ENCODE measurements around the gene EPHB1. TPM values are rescaled to one million over a fixed set of nuclear protein-coding genes. Genes with fewer than 3 reads are reported as not detected.

The EPHB1 gene
- polyA plus RNA-seq, 3 donors: 0.06 to 0.55 TPM; not detected in 1

GRCh38 chr3:135246027-135246426 lies 451.0 kb downstream of the EPHB1 start:
- Histone ChIP-seq H3K27me3 (ENCODE audit: control insufficient read depth in 2 of 2, insufficient read depth in 2 of 2, low read length in 2 of 2) (no peaks in the 10 kb centered on the region), H3K36me3 (replicated peaks in 1 of 2; ENCODE audit: control insufficient read depth in 1 of 2, insufficient read depth in 2 of 2, low read length in 2 of 2) (no peaks in the 10 kb centered on the region), H2AFZ (ENCODE audit: insufficient read depth, low read depth, low read length, poor library complexity, severe bottlenecking) (no peak overlapping the region), H3K9ac (ENCODE audit: insufficient read depth, low read length, poor library complexity, severe bottlenecking) (no peak overlapping the region), H3K4me3 (replicated peaks in 1 of 3; ENCODE audit: low read depth in 2 of 3, low read length in 3 of 3) (no peak overlapping the region), H4K20me1 (ENCODE audit: insufficient read depth, low read length) (no peaks in the 10 kb centered on the region), H3K79me2 (ENCODE audit: insufficient read depth, low read length) (no peaks in the 10 kb centered on the region), H3K9me3 (replicated peaks in 1 of 2; ENCODE audit: control insufficient read depth in 1 of 2, insufficient read depth in 1 of 2, low read length in 2 of 2) (no peaks in the 10 kb centered on the region), H3K4me1 (ENCODE audit: control insufficient read depth in 1 of 2, insufficient read depth in 2 of 2, low read length in 2 of 2) (no peaks in the 10 kb centered on the region), H3K4me2 (replicated peaks; ENCODE audit: extremely low read depth, low read length, poor library complexity, severe bottlenecking) (no peak overlapping the region), H3K27ac (ENCODE audit: low read depth in 1 of 2, low read length in 2 of 2) (no peak overlapping the region)
- no peak for DNase-seq
- no peaks in the 10 kb centered on the region for H3K36me3 Mint-ChIP-seq
- H3K27ac Mint-ChIP-seq: no peak overlapping the region
- intact Hi-C loops (cut with micrococcal nuclease): no loop called here
- peaks cover 0 to 7% (median 2%) of the 10 kb centered on the region in 3 donors for H3K27me3 Mint-ChIP-seq (ENCODE audit: low read depth in 3 of 3)
- no peaks in the 10 kb centered on the region for H3K4me1 Mint-ChIP-seq
- H3K9me3 Mint-ChIP-seq: no peaks in the 10 kb centered on the region
- TF ChIP-seq, protein P1, sequence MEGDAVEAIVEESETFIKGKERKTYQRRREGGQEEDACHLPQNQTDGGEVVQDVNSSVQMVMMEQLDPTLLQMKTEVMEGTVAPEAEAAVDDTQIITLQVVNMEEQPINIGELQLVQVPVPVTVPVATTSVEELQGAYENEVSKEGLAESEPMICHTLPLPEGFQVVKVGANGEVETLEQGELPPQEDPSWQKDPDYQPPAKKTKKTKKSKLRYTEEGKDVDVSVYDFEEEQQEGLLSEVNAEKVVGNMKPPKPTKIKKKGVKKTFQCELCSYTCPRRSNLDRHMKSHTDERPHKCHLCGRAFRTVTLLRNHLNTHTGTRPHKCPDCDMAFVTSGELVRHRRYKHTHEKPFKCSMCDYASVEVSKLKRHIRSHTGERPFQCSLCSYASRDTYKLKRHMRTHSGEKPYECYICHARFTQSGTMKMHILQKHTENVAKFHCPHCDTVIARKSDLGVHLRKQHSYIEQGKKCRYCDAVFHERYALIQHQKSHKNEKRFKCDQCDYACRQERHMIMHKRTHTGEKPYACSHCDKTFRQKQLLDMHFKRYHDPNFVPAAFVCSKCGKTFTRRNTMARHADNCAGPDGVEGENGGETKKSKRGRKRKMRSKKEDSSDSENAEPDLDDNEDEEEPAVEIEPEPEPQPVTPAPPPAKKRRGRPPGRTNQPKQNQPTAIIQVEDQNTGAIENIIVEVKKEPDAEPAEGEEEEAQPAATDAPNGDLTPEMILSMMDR (IDR thresholded peaks at IDR 0.05): no peak
- no peak overlapping the region for H3K4me3 Mint-ChIP-seq
- no CpG with 5 or more reads among the region's 1 CpG for WGBS (ENCODE audit: insufficient coverage)

- Histone ChIP-seq H3K79me2 (ENCODE audit: insufficient read depth, low read length) (no peaks in the 10 kb centered on the region), H3K27me3 (ENCODE audit: control insufficient read depth in 2 of 2, insufficient read depth in 2 of 2, low read length in 2 of 2) (no peaks in the 10 kb centered on the region), H2AFZ (ENCODE audit: insufficient read depth, low read depth, low read length, poor library complexity, severe bottlenecking) (no peak overlapping the region), H4K20me1 (ENCODE audit: insufficient read depth, low read length) (no peaks in the 10 kb centered on the region), H3K36me3 (replicated peaks in 1 of 2; ENCODE audit: control insufficient read depth in 1 of 2, insufficient read depth in 2 of 2, low read length in 2 of 2) (no peaks in the 10 kb centered on the region), H3K9me3 (replicated peaks in 1 of 2; ENCODE audit: control insufficient read depth in 1 of 2, insufficient read depth in 1 of 2, low read length in 2 of 2) (no peaks in the 10 kb centered on the region), H3K9ac (ENCODE audit: insufficient read depth, low read length, poor library complexity, severe bottlenecking) (no peak overlapping the region), H3K4me1 (ENCODE audit: control insufficient read depth in 1 of 2, insufficient read depth in 2 of 2, low read length in 2 of 2) (no peaks in the 10 kb centered on the region), H3K4me3 (replicated peaks in 1 of 3; ENCODE audit: low read depth in 2 of 3, low read length in 3 of 3) (no peak overlapping the region), H3K4me2 (replicated peaks; ENCODE audit: extremely low read depth, low read length, poor library complexity, severe bottlenecking) (no peak overlapping the region), H3K27ac (ENCODE audit: low read depth in 1 of 2, low read length in 2 of 2) (no peak overlapping the region)
- intact Hi-C loops (cut with micrococcal nuclease): no loop called here
- H3K9me3 Mint-ChIP-seq: no peaks in the 10 kb centered on the region
- 90% methylated on average over 12 of the region's 12 CpGs for WGBS (ENCODE audit: insufficient coverage)
- H3K4me3 Mint-ChIP-seq: no peak overlapping the region
- DNase-seq: no peak
- H3K4me1 Mint-ChIP-seq: peaks cover 2% of the 10 kb centered on the region
- peaks cover 0 to 2% (median 2%) of the 10 kb centered on the region in 3 donors for H3K27me3 Mint-ChIP-seq (ENCODE audit: low read depth in 3 of 3)
- TF ChIP-seq, protein P1 (IDR thresholded peaks at IDR 0.05): no peak
- no peak overlapping the region for H3K27ac Mint-ChIP-seq
- H3K36me3 Mint-ChIP-seq: no peaks in the 10 kb centered on the region
Observed at GRCh38 chr3:135248213-135248612, 453.2 kb downstream of the EPHB1 start.
